ENCODE measurements around the gene NXPH1. TPM values are rescaled to one million over a fixed set of nuclear protein-coding genes. Genes with fewer than 3 reads are reported as not detected.

The NXPH1 gene
- total RNA-seq, 4 donors from 2014 or later: not detected

DNA sequence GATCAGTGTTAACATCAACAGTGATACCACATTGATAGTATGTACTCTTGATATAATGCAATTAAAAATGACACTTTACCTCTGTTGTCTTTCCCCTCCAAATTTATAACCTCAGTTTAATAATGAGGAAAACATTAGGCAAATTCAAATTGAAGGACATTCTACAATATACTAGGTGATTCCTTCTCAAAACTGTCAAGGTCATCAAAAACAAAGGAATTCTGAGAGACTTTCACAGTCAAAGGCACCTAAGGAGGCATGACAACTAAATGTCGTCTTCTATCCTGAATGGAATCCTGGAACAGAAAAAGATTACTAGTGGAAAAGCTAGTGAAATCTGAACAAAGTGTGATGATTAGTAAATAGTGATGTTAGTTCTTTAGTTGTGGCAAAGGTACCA, 22.3 kb upstream of the NXPH1 start:
- Histone ChIP-seq H3K4me3 (no peak overlapping the region), H3K36me3 (no peaks in the 10 kb centered on the region), H3K9me3 (no peaks in the 10 kb centered on the region), H3K4me1 (no peaks in the 10 kb centered on the region), H3K27ac (no peak overlapping the region), H3K27me3 (no peaks in the 10 kb centered on the region)
- intact Hi-C loops (cut with DNase I): no loop called here
- DNase-seq: no peak
- WGBS, 2 donors: 75 to 83% methylated on average over 1 of the region's 1 CpG
- TF ChIP-seq, protein P1, sequence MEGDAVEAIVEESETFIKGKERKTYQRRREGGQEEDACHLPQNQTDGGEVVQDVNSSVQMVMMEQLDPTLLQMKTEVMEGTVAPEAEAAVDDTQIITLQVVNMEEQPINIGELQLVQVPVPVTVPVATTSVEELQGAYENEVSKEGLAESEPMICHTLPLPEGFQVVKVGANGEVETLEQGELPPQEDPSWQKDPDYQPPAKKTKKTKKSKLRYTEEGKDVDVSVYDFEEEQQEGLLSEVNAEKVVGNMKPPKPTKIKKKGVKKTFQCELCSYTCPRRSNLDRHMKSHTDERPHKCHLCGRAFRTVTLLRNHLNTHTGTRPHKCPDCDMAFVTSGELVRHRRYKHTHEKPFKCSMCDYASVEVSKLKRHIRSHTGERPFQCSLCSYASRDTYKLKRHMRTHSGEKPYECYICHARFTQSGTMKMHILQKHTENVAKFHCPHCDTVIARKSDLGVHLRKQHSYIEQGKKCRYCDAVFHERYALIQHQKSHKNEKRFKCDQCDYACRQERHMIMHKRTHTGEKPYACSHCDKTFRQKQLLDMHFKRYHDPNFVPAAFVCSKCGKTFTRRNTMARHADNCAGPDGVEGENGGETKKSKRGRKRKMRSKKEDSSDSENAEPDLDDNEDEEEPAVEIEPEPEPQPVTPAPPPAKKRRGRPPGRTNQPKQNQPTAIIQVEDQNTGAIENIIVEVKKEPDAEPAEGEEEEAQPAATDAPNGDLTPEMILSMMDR (IDR thresholded peaks at IDR 0.05): no peak
- TF ChIP-seq POLR2A (IDR thresholded peaks at IDR 0.05): no peak

DNA sequence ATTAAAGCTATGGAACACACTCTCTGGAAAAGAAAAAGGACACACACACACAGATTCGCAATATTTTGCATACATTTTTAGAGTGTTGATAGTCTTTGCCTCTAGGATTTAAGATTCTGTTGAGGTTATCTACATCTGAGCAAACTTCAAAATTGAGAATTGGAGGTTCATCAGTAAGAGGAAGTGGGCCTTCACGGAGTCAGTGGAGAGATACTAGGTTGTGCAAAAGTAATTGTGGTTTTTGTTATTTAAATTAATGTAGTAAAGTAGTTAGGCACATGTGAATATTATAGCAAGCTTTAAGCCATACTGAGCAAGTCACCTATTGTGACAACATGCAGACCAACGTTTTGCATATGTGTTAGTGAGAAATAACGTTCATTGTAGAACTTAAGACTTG, 19.8 kb upstream of the NXPH1 start:
- H3K9me3 ChIP-seq: no peaks in the 10 kb centered on the region
- intact Hi-C loops (cut with DNase I): no loop called here
- H3K4me3 ChIP-seq: no peak overlapping the region
- WGBS, 2 donors: 67 to 68% methylated on average over 4 of the region's 4 CpGs
- no peak for TF ChIP-seq POLR2A (IDR thresholded peaks at IDR 0.05)
- TF ChIP-seq, protein P1 (IDR thresholded peaks at IDR 0.05): no peak
- H3K27me3 ChIP-seq: no peaks in the 10 kb centered on the region
- no peak overlapping the region for H3K27ac ChIP-seq
- DNase-seq: no peak
- H3K4me1 ChIP-seq: no peaks in the 10 kb centered on the region
- H3K36me3 ChIP-seq: no peaks in the 10 kb centered on the region

DNA sequence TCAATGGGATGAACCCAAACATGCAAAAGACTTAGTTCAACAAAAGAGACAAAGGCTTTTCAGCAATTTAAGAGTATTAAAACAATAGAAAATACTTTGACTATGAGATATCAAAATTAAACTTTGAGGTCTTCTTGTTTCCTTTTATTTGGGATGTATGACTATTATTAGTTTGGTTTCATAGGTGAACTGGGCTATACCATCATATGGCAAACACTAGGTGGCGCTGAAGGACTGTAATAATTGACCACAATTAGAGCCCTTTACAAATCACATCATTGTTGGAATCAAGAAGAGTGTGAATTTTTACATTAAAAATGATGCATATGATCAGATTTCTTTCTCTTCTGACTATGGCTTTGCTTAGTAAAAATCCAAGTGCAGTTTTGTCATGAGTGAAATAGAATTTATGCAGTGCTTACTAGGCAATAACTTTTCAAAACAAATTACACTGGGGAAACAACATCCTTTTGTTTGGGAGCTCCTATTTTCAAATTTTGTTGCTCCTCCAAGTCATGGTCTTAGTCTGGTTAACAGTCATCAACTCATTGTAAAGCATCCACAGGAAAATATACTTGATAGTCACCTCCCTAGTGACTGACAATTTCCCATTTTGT, 14.7 kb upstream of the NXPH1 start:
- TF ChIP-seq, protein P1 (IDR thresholded peaks at IDR 0.05): peak; percentile 29 to 65 (median 51)
- TF ChIP-seq POLR2A (IDR thresholded peaks at IDR 0.05): no peak
- DNase-seq: no peak
- Histone ChIP-seq H3K36me3 (no peaks in the 10 kb centered on the region), H3K27ac (no peak overlapping the region), H3K4me3 (no peak overlapping the region), H3K27me3 (no peaks in the 10 kb centered on the region), H3K9me3 (no peaks in the 10 kb centered on the region), H3K4me1 (no peaks in the 10 kb centered on the region)
- 0% methylated on average over 1 of the region's 1 CpG for WGBS, 2 donors
- intact Hi-C loops (cut with DNase I): no loop called here

DNA sequence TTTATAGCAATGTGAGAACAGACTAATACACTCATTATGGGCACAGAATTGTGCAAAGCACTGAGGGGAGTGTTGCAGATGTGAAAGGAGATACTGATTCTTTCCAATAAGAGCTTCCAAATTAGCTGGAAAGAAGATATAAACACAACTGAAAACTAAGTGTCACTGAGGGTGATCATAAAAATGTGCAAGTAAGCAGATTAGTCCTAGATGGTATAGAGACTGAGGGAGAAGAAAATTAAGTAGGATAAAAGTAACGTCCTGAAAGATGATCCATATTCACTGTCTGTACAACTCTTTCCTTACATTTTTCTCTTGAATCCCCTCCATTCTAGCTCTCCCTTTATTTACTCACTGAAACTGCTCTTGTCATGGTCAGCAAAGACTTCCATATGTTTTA, 11.2 kb upstream of the NXPH1 start:
- Histone ChIP-seq H3K27ac (no peak overlapping the region), H3K4me3 (no peak overlapping the region), H3K36me3 (no peaks in the 10 kb centered on the region), H3K27me3 (peaks cover 0 to 12% (median 0%) of the 10 kb centered on the region in 4 donors), H3K9me3 (no peaks in the 10 kb centered on the region), H3K4me1 (no peaks in the 10 kb centered on the region)
- no peak for TF ChIP-seq POLR2A (IDR thresholded peaks at IDR 0.05)
- TF ChIP-seq, protein P1 (IDR thresholded peaks at IDR 0.05): no peak
- DNase-seq: no peak
- WGBS, 2 donors: 50 to 56% methylated on average over 1 of the region's 1 CpG
- intact Hi-C loops (cut with DNase I): no loop called here

DNA sequence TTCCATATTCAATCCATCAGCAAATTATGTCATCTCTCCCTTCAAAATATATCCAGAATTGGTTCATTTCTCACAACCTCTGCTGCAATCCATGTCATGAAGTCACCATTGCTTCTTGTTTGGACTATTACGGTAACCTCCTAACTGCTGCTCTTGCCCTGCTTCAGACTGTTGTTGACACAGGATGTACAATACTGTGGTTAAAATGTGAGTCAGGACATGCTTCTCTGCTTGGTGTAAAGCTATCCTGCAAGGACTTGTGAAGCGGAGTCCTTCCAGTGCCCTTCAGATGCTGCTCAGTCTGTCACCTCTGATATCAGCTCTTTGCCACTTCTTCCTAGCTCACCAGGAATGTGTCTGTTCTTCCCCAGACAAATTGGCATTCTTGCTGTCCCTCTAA, 10.4 kb upstream of the NXPH1 start:
- no peak for TF ChIP-seq POLR2A (IDR thresholded peaks at IDR 0.05)
- TF ChIP-seq, protein P1 (IDR thresholded peaks at IDR 0.05): no peak
- no peak for DNase-seq
- Histone ChIP-seq H3K4me3 (no peak overlapping the region), H3K27me3 (peaks cover 0 to 12% (median 0%) of the 10 kb centered on the region in 4 donors), H3K36me3 (no peaks in the 10 kb centered on the region), H3K27ac (no peak overlapping the region), H3K9me3 (no peaks in the 10 kb centered on the region), H3K4me1 (no peaks in the 10 kb centered on the region)
- intact Hi-C loops (cut with DNase I): no loop called here
- 81 to 82% methylated on average over 2 of the region's 2 CpGs for WGBS, 2 donors
